Endodermal cell (in vitro differentiated cells): ENCODE measurements around the gene PSD. TPM values are rescaled to one million over a fixed set of nuclear protein-coding genes. Genes with fewer than 3 reads are reported as not detected.

Experiments
- DNase-seq: peaks from one replicate; pipeline ENCODE4 v3.0.0-alpha.2; 2017
- H3K27ac ChIP-seq: 2 replicates; pipeline ENCODE4 v1.5.1; 2013; ENCODE audit warnings: mild to moderate bottlenecking, low read depth, low read length, moderate library complexity
- H3K27me3 ChIP-seq: 2 replicates; pipeline ENCODE4 v1.6.1; 2013; ENCODE audit warnings: mild to moderate bottlenecking, low read length, moderate library complexity; ENCODE audit not compliant: insufficient read depth, control insufficient read depth, poor library complexity, severe bottlenecking
- H3K36me3 ChIP-seq: 2 replicates; pipeline ENCODE4 v1.7.0; 2013; ENCODE audit warnings: mild to moderate bottlenecking, low read length, moderate library complexity; ENCODE audit not compliant: control insufficient read depth, insufficient read depth
- H3K4me1 ChIP-seq: one replicate; pipeline ENCODE4 v1.7.0; 2013; ENCODE audit warnings: low read length; ENCODE audit not compliant: control insufficient read depth, insufficient read depth
- H3K4me3 ChIP-seq: 2 replicates; pipeline ENCODE4 v1.5.1; 2013; ENCODE audit warnings: mild to moderate bottlenecking, low read length, moderate library complexity
- H3K9ac ChIP-seq: 2 replicates; pipeline ENCODE4 v1.6.1; 2013; ENCODE audit warnings: mild to moderate bottlenecking, low read length, moderate library complexity; ENCODE audit not compliant: poor library complexity, severe bottlenecking; ENCODE audit errors: extremely low read depth
- H3K9me3 ChIP-seq: 2 replicates; pipeline ENCODE4 v1.6.1; 2013; ENCODE audit warnings: mild to moderate bottlenecking, low read length, moderate library complexity; ENCODE audit not compliant: control insufficient read depth
- H3K27ac Mint-ChIP-seq: 2 replicates; pipeline ENCODE4 v1.8.0; 2020; ENCODE audit warnings: mixed read lengths
- H3K27me3 Mint-ChIP-seq: 2 replicates; pipeline ENCODE4 v1.8.0; 2021; ENCODE audit warnings: mild to moderate bottlenecking, mixed read lengths; ENCODE audit not compliant: insufficient read depth
- H3K36me3 Mint-ChIP-seq: 2 replicates; pipeline ENCODE4 v1.8.0; 2020; ENCODE audit warnings: low read depth, mixed read lengths
- H3K4me1 Mint-ChIP-seq: 2 replicates; pipeline ENCODE4 v1.8.0; 2020; ENCODE audit warnings: mixed read lengths
- H3K4me3 Mint-ChIP-seq: 2 replicates; pipeline ENCODE4 v1.8.0; 2020; ENCODE audit warnings: mild to moderate bottlenecking, moderate library complexity, mixed read lengths
- H3K9me3 Mint-ChIP-seq: 2 replicates; pipeline ENCODE4 v1.8.0; 2020; ENCODE audit warnings: mild to moderate bottlenecking, mixed read lengths
- WGBS, 2 experiments: methylation state at CpG; one replicate each; pipeline versions ENCODE4 v1.1.5 to v1.1.7; 2013; ENCODE audit warnings: missing lambda C conversion rate in 2 of 2, mixed read lengths in 1 of 2; ENCODE audit not compliant: insufficient coverage in 1 of 2, insufficient read length in 1 of 2; 5-methylcytosine and 5-hydroxymethylcytosine counted together
- total RNA-seq, 2 donors: library from RNA; stranded (reverse); fragmentation: NEBNext Ultra II Directional in 1 of 2; extraction: Animal tissue kit (Norgen Biotek cat#: 25700) in 1 of 2; gene quantifications; 2 replicates in 1 of 2; 3 replicates in 1 of 2; pipeline ENCODE4 v1.2.1, GENCODE V29; 2021
- TF ChIP-seq, protein P1 (sequence below): fragments of 200-600 bp; sonication (generic); conservative IDR thresholded peaks from 2 replicates; pipeline ENCODE4 v1.5.0; 2021; ENCODE audit warnings: antibody characterized with exemption, mild to moderate bottlenecking

The PSD gene
- total RNA-seq, 2 donors from 2014 or later = 2.8 to 8.3 TPM

DNA sequence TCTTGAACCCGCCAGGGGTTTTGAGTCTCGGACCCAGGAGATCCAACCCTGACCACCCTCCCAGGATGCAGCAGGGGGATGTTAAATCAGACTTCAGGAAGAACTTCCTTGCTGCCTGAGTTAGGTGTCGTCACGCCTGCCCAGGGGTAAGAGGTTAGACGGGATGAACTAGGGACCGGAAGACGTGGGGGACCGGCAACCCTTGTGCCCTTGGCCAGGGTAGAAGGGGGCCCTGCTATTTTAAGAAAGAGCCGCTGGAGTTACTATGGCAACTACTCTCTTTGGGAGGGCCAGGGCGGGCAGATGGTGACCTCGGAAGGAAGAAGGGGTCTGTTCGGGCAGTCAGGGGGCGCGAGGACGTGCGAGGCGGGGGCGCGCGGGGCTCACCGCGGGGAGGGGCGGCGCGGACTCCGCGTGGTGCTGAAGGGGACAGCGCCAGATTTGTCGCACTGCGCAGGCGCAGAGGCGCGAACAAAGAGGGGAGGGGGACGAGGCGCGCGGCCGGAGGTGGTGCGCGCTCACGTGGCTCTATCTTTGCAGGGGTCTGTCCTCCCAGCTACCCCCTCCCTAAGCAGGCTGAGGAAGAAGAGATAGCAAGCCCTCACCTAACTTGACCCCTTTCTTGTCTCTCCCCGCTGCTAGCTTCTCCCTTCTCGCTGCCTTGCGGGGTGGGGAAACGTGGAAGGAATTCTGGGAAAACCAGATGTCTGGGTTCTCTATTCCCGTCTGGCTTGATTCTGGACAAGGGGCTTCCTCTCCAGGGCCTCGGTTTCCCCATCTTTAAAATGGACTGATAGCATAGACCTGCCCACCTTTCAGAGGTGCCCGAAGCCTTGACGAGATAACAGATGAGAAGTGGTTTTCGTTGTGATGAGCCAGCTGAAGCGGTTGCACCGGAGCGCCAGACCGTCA lies 940 bp upstream of the PSD start:
- peaks cover 15% of the 10 kb centered on the region for H3K4me1 Mint-ChIP-seq

DNA sequence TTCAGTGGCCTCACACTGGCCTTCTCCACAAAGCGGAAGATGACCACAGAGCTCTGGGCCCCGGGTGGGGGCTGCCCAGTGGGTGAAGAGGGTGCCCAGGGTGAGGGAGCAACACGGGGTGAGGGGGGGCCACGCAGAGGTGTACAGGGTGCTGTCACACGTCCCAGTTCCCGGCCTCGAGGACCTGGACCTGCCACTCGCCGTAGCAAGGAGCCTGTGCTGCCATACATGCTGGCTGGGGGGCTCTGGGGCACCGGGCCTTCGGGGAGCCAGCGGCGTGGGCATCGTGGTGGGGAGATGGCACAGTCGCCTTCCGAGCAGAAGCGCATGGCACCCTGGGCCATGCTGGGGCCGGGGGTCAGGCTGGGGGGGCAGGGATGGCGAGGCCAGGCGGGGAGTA lies 1.9 kb downstream of the PSD start:
- Histone ChIP-seq H3K9ac (no peak overlapping the region), H3K4me1 (peaks cover 4% of the 10 kb centered on the region), H3K27me3 (peaks cover 29% of the 10 kb centered on the region), H3K27ac (no peak overlapping the region), H3K4me3 (no peak overlapping the region), H3K36me3 (no peaks in the 10 kb centered on the region), H3K9me3 (no peaks in the 10 kb centered on the region)
- DNase-seq = no peak
- TF ChIP-seq, protein P1, sequence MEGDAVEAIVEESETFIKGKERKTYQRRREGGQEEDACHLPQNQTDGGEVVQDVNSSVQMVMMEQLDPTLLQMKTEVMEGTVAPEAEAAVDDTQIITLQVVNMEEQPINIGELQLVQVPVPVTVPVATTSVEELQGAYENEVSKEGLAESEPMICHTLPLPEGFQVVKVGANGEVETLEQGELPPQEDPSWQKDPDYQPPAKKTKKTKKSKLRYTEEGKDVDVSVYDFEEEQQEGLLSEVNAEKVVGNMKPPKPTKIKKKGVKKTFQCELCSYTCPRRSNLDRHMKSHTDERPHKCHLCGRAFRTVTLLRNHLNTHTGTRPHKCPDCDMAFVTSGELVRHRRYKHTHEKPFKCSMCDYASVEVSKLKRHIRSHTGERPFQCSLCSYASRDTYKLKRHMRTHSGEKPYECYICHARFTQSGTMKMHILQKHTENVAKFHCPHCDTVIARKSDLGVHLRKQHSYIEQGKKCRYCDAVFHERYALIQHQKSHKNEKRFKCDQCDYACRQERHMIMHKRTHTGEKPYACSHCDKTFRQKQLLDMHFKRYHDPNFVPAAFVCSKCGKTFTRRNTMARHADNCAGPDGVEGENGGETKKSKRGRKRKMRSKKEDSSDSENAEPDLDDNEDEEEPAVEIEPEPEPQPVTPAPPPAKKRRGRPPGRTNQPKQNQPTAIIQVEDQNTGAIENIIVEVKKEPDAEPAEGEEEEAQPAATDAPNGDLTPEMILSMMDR = no peak
- no peaks in the 10 kb centered on the region for H3K9me3 Mint-ChIP-seq
- no peaks in the 10 kb centered on the region for H3K36me3 Mint-ChIP-seq
- peaks cover 7% of the 10 kb centered on the region for H3K4me1 Mint-ChIP-seq
- no peak overlapping the region for H3K27ac Mint-ChIP-seq
- 88 to 91% methylated on average over 10 to 20 of the region's 20 CpGs for WGBS, 2 experiments
- H3K4me3 Mint-ChIP-seq = no peak overlapping the region
- H3K27me3 Mint-ChIP-seq = peaks cover 41% of the 10 kb centered on the region

More for the DNA sequence above, 940 bp upstream of the PSD start:
- H3K27ac ChIP-seq = no peak overlapping the region
- H3K27ac Mint-ChIP-seq = peak overlapping the region; percentile 97
- H3K27me3 ChIP-seq = peaks cover 14% of the 10 kb centered on the region
- peaks cover 13% of the 10 kb centered on the region for H3K36me3 Mint-ChIP-seq
- H3K36me3 ChIP-seq = peaks cover 14% of the 10 kb centered on the region
- TF ChIP-seq, protein P1 = no peak
- peak overlapping the region; percentile 88 for H3K4me3 Mint-ChIP-seq
- DNase-seq = peak; percentile 93
- no peaks in the 10 kb centered on the region for H3K9me3 Mint-ChIP-seq
- peaks cover 22% of the 10 kb centered on the region for H3K27me3 Mint-ChIP-seq
- peaks cover 10% of the 10 kb centered on the region for H3K4me1 ChIP-seq
- no peaks in the 10 kb centered on the region for H3K9me3 ChIP-seq
- H3K4me3 ChIP-seq = peak overlapping the region; percentile 94
- WGBS, 2 experiments = 0 to 1% methylated on average over 19 to 54 of the region's 54 CpGs
- peak overlapping the region; percentile 3 for H3K9ac ChIP-seq

DNA sequence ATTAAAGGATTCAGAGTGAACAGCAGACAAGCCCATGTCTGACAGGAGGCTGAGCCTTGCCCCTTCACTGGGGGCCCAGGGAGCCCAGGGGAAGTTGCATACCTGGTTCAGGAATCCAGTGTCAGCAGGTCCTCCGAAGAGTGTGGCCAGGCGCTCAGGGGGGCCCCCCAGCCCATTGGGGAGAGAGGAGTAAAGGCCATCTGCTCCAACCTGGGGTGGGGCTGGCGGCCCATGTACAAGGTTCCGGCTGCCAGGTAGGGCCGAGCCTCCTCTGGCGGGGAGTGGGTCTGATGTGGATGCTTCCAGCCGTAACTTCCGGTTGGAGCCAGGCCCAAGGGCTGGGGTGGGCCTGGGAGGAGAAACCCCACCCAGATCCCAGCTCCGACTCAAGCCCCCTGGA lies 2.3 kb downstream of the PSD start:
- H3K9me3 Mint-ChIP-seq = no peaks in the 10 kb centered on the region
- no peaks in the 10 kb centered on the region for H3K36me3 Mint-ChIP-seq
- TF ChIP-seq, protein P1 = no peak
- no peak overlapping the region for H3K4me3 ChIP-seq
- no peaks in the 10 kb centered on the region for H3K9me3 ChIP-seq
- WGBS, 2 experiments = 80 to 92% methylated on average over 3 to 9 of the region's 9 CpGs
- H3K27ac Mint-ChIP-seq = no peak overlapping the region
- H3K36me3 ChIP-seq = no peaks in the 10 kb centered on the region
- peaks cover 33% of the 10 kb centered on the region for H3K27me3 ChIP-seq
- H3K4me1 Mint-ChIP-seq = peaks cover 7% of the 10 kb centered on the region
- H3K27ac ChIP-seq = no peak overlapping the region
- no peak overlapping the region for H3K4me3 Mint-ChIP-seq
- H3K4me1 ChIP-seq = peaks cover 4% of the 10 kb centered on the region
- no peak for DNase-seq
- peaks cover 45% of the 10 kb centered on the region for H3K27me3 Mint-ChIP-seq
- H3K9ac ChIP-seq = no peak overlapping the region
